ENCODE results near the gene LMTK3.

- no peak for TF ChIP-seq YY1 (IDR thresholded peaks at IDR 0.05; ENCODE audit: insufficient read depth, insufficient read length)
- no peak for TF ChIP-seq ZNF274 (IDR thresholded peaks at IDR 0.05; ENCODE audit: low read depth, low read length)
- TF ChIP-seq SUZ12 (IDR thresholded peaks at IDR 0.05; ENCODE audit: extremely low read depth, insufficient read depth, insufficient read length): no peak
These were observed 9.2 kb downstream of the LMTK3 start for GRCh38 chr19:48502350-48503018.
